HT1080 (cell line): Measurements from ENCODE around the gene DNAJC8. TPM values are rescaled to one million over a fixed set of nuclear protein-coding genes. Genes with fewer than 3 reads are reported as not detected.
A peak's percentile ranks its signal among the peaks of the same experiment; 100 is the strongest.

Experiments
- DNase-seq: peaks from one replicate; pipeline ENCODE4 v3.0.0-alpha.2; 2015; ENCODE audit warnings: low read depth
- total RNA-seq: library from RNA; depleted of rRNA; stranded (reverse); fragments of >200 nt; shearing (Covaris generic); gene quantifications from 2 replicates; pipeline ENCODE4 v1.2.3, GENCODE V29; 2014; rRNA removed

Gene DNAJC8
- total RNA-seq, 1 experiment from 2014 or later = 85.2 TPM

DNA sequence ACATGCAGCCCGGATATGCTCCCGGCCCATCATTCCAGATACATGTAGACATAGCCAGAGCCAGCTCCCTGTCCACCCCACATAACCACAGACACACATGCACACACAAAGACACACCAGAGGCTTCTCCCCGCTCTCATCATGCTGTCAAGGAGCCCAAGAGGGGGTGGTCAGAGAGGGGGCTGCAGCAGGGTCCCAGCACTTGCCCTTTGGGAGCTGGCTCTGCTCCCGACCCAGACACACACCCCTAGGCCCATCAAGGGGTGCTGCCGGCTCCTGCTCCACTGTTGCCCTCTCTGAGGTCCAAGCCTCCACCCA lies 58.9 kb downstream of the DNAJC8 start:
- no peak for DNase-seq

DNA sequence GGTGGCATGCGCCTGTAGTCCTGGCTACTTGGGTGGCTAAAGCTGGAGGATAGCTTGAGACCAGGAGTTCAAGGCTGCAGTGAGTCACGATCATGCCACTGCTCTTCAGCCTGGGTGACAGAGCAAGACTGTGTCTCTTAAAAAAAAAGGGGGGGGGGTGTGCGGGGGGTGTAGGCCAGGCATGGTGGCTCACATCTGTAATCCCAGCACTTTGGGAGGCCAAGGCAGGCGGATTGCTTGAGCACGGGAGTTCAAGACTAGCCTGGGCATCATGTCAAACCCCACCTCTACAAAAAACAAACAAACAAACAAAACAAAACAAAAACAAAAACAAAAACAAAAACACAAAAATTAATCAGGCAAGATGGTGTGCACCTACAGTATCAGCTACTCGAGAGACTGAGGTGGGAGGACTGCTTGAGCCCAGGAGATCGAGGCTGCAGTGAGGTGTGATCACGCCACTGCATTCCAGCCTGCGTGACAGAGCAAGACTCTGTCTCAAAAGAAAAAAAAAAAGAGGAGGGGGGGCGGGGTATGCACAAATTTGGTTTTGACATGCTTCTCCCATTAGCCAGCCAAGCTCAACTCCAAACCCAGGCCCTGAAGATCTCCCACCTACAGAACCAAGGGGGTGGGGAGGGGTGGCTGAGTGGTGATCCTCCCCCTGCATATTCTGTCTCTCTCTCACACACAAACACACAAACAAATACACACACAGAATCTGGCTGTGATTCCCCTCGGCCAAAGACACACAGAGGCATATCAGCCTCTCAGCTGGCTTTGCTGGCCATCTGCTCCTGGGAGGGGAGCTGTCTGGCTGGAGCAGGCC lies 59.5 kb downstream of the DNAJC8 start:
- DNase-seq = no peak

DNA sequence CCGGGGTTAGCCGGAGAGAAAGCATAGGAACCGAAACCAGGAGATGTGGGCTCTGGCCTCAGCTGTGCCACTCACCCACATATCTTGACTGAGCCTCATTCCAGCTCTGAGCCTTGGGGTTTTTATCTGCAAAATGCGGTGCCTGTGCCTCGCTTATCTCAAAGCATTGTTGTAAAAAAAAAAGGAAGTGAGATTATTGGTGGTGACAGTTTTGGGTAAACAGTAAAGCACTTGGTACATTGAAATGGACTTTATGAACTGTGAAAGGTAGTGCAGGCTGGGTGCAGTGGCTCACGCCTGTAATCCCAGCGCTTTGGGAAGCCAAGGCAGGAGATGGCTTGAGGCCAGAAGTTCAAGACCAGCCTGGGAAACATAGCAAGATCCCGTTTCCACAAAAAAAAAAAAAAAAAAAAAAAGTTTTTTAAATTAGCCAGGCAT lies 60.1 kb downstream of the DNAJC8 start:
- no peak for DNase-seq

DNA sequence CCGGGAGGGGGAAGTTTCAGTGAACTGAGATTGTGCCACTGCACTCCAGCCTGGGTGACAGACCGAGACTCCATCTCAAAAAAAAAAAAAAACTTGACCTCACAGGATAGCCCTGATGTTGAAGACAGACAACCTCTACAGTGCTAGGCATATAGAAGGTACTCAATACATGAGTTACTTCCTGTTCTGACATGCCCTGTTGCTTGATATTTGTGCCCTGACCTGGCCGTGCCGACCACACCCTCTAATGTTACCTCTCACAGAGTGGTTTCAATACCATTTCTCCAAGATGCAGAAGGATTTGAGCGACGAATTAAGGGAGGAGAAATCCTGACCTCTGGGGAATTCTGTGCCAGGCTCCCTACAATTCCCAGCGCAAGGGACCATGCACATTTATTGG lies 61.6 kb downstream of the DNAJC8 start:
- DNase-seq = no peak

DNA sequence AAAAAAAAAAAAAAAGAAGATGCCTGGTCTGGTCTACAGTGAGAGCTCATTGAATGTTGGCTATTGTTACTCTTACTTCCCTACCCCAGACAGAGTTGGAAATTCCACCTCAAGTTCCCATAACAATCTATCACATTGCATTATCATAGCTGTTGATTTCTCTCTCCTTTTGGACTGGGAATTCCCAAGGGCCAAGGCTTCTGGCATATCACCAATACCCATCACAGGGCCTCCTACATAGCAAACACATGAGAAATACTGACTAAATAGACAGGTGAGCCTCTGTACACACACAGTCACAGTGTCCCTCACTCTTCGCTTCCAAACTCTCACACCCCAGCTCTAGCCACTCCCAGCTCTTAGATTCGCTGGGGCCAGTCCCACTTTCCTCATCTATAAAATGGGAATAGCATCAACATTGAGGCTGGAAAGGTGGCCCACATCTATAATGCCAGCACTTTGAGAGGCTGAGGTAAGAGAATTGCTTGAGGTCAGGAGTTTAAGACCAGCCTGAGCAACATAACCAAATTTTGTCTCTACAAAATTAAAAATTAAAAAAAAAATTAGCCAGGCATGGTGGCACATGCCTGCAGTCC lies 62.7 kb downstream of the DNAJC8 start:
- DNase-seq = no peak

DNA sequence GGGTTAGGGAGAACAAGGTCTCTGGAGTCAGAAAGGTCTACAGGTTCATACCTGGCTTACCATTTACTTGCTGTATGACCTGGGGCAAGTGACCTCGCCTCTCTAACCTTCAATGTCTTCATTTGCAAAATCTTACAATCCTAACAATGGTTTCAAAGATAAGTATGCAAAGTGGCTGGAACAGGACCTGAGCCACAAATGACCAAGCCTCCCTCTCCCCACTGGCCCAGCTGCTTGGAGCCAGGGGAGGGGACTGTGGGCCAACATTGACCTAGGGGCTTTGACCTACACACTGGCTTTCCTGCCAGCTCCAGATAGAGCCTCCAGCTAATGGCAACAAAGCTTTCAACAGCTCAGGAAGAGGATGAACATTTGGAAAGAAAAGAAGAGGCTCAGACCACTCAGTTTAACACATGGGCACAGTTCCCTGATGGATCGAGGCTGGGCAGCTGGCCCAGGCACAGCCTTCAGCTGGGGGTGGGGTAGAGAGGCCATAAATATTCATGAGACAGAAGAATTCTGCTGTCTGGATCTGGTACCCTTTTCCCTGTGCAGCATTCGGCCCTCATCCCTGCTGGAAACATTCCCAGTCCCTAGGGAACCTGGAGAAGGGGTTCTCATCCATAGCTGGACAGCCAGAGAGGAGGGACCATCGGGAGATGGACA lies 69.2 kb downstream of the DNAJC8 start:
- no peak for DNase-seq

DNA sequence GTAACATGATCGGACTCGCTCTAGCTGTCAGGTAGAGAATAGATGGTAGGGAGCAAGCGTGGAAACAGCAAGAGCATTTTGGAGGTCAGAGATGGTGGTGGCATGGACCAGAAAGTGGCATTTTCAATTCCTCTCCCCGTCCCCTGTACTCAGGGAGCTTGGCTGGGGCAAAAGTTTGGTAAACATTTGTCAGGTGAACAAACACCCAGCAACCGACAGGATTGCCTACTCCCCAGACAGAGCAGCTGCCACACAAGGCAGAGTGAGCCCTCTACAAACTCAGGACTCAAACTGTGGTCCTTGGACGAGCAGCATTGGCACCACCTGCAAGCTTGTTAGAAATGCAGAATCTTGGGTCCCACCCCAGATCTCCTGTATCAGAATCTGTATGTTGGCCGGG lies 70.7 kb downstream of the DNAJC8 start:
- DNase-seq = no peak

DNA sequence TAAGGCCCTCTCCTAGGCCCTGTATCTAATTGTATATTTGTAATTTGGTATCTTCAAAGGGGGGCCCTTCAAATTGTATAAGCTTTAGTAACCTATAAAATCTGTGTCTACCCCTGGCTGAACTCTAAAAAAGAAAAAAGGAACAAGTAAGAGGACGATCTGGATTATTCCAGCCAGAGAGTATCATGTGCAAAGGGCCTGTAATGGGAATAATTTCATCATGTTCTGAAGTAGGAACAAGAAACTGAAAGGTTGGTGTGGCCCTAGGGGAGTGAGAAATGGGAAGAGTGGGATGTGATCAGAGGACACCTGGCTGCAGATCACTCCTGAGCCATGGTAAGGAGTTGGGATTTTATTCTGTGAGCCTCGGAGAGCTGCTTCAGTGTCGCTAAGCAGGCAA lies 71.1 kb downstream of the DNAJC8 start:
- no peak for DNase-seq

DNA sequence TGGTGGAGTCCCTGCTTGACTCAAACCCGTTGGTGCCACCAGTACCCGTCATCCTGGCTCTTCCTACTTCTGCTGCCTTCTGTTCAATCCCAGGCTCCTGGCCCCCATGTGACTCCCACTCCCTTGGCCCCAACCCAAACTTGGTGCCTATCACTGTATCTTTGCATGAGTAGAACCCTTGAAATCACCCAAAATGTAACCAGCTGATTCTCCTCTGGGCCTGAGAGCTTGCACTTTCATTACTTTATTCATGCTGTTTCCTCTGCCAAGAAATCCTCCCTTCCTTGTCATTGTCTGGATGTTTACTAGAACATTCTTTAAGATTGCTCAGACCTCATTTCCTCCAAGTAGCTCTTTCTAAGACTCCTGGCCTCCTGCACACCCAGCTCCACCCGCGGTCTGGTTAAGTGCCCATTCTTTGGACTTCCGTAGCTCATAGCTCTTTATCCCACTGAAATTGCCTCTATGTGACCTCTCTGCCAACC lies 72.0 kb downstream of the DNAJC8 start:
- DNase-seq = peak; percentile 50

DNA sequence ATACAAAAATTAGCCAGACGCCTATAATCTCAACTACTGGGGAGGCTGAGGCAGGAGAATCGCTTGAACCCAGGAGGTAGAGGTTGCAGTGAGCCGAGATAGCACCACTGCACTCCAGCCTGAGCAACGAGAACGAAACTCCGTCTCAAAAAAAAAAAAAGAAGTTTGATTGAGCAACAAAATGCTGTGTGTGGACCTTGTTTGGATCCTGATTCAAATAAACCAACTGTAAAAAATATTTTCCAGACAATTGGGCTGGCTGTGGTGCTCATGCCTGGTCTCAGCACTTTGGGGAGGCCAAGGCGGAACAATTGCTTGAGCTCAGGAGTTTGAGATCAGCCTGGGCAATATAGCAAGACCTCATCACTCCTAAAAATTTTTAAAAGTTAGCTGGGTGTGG lies 73.1 kb downstream of the DNAJC8 start:
- no peak for DNase-seq

DNA sequence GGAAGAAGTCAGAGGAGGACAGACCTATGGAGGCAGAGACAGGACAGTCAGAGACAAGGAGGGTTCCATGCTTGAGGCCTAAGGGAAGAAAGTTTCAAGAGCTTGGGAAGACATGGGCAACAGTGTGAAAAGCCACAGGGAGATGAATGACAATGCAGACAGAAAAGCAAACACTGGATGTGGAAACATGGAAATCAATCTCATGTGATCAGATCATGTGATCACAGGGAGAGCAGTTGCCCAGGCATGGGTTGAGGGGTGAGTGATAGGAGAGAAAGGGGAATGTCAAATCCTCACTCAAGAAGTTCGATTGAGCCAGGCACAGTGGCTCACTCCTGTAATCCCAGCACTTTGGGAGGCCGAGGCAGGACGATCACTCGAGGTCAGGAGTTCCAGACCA lies 73.6 kb downstream of the DNAJC8 start:
- no peak for DNase-seq

DNA sequence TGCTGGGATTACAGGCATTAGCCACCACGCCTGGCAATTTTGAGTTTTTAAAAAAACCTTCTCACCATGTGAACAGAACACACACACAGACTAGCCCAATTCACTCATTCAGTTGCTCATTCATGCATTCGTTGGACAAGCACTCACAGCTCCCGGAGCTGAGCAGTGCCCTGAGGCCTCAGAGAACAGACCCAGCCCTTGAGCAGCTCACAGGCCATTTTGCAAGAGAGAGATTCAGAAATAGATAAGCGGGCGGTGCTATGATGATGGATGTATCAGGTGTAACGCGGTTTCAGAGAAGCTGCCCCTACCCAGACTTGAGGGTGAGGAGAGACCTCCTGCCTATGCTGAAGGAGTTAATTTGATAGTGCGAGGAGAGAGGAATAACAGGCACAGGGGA lies 74.9 kb downstream of the DNAJC8 start:
- no peak for DNase-seq

DNA sequence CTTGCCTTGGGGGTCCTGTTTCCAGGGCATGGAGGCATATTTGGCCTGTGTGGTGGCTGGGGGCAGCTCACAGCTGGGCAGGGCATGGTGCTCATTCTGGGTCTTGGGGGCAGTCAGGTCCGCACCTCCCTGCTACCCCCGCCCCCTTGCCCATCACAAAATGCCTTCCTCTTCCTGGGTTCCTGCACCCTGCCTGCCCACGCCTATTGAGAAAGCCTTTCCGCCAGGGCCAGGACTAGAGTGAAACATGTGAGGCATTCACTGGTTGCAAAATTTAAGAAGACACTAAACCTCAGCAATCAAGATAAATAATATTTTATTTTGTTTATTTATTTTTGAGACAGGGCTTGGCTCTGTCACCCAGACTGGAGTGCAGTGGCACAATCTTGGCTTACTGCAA lies 76.0 kb downstream of the DNAJC8 start:
- no peak for DNase-seq

DNA sequence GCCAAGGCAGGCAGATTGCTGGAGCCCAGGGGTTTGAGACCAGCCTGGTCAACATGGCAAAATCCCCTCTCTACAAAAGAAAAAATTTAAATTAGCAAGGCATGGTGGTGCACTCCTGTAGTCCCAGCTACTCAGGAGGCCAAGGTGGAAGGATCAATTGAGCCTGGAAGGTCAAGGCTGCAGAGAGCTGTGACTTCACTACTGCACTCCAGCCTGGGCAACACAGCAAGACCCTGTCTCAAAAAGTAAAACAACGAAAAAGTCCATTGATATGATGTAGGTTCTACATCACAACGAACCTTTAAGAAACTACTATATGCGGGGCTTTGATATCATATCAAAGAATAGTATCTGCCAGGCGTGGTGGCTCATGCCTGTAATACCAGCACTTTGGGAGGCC lies 77.2 kb downstream of the DNAJC8 start:
- DNase-seq = no peak

DNA sequence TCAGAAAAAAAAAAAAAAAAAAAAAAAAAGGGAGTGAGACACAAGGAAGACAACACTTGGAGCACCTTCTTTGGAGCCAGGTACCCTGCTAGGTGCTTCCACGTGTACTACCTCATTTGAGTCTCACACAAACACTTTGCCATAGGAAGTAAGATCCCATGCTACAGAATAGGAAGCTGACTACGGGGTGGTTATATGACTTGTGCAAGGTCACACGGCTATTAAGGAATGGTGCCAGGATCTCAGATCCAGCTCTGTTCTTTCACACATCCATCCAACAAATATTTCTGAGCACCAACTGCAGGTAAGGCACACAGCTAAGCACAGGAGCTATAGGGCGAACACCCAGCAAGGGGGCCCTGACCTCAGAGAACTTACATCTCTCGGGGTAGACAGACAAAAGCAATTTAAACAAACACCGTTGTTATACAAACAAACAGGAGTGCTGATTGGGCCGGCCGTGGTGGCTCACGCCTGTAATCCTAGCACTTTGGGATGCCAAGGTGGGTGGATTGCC lies 78.7 kb downstream of the DNAJC8 start:
- no peak for DNase-seq

Other genes starting within 250 kb of the DNAJC8 start
- gene EYA3, start 144.4 kb downstream of the DNAJC8 start, total RNA-seq = 18.0 and 19.5 TPM in 2 replicates
- gene PTAFR, start 56.3 kb downstream of the DNAJC8 start, total RNA-seq = 0.26 TPM in 1 of 2 replicates, not detected in the other
- 171 and 197 TPM in 2 replicates for gene ATP5IF1, start 3.1 kb upstream of the DNAJC8 start, total RNA-seq
- 20.7 and 24.6 TPM in 2 replicates for gene SESN2, start 26.5 kb upstream of the DNAJC8 start, total RNA-seq
- gene MED18, start 96.0 kb upstream of the DNAJC8 start, total RNA-seq = 16.6 and 19.3 TPM in 2 replicates
- 9.4 and 15.6 TPM in 2 replicates for gene PHACTR4, start 136.7 kb upstream of the DNAJC8 start, total RNA-seq